Gastrocnemius medialis (tissue), 4 donors: Measurements from ENCODE around the gene DPT. TPM values are rescaled to one million over a fixed set of nuclear protein-coding genes. Genes with fewer than 3 reads are reported as not detected.

Experiments
- ATAC-seq, 2 donors: fragments of 150-250 bp; one replicate each; pipeline ENCODE4 v1.9.1; 2016
- DNase-seq, 2 donors: peaks; one replicate each; pipeline ENCODE4 v3.0.0-alpha.2; 2019
- H3K27ac ChIP-seq, 4 donors: fragments of 200-600 bp; sonication (generic); 1 replicate in 1 of 4; 2 replicates in 3 of 4; pipeline ENCODE4 v1.5.1; 2016 to 2018; ENCODE audit warnings: mild to moderate bottlenecking in 2 of 4, moderate library complexity in 1 of 4
- H3K27me3 ChIP-seq, 3 donors: fragments of 200-600 bp; sonication (generic) in 2 of 3; 1 replicate in 1 of 3; 2 replicates in 2 of 3; pipeline versions ENCODE4 v1.5.1 to v1.6.0; 2016 to 2019; ENCODE audit warnings: mild to moderate bottlenecking in 1 of 3, moderate library complexity in 1 of 3
- H3K36me3 ChIP-seq, 2 donors: fragments of 200-600 bp; sonication (generic) in 1 of 2; one replicate each; pipeline ENCODE4 v1.5.1; 2017 to 2018
- H3K4me1 ChIP-seq, 2 donors: fragments of 200-600 bp; sonication (generic) in 1 of 2; one replicate each; pipeline ENCODE4 v1.5.1; 2016 to 2017; ENCODE audit warnings: mild to moderate bottlenecking in 2 of 2
- H3K4me3 ChIP-seq, 4 donors: fragments of 200-600 bp; sonication (generic) in 3 of 4; 1 replicate in 1 of 4; 2 replicates in 3 of 4; pipeline ENCODE4 v1.5.1; 2016 to 2019; ENCODE audit warnings: mild to moderate bottlenecking in 2 of 4
- H3K9me3 ChIP-seq, 3 donors: fragments of 200-600 bp; sonication (generic) in 2 of 3; 1 replicate in 1 of 3; 2 replicates in 2 of 3; pipeline ENCODE4 v1.5.1; 2016 to 2019
- CTCF ChIP-seq, 5 experiments: fragments of 450-650 bp in 3 of 5; fragments of 200-600 bp in 2 of 5; sonication (generic) in 2 of 5; IDR thresholded peaks in 4 of 5; conservative IDR thresholded peaks in 1 of 5; 1 replicate in 4 of 5; 2 replicates in 1 of 5; pipeline ENCODE4 v1.5.1; 2016 to 2019; ENCODE audit warnings: antibody characterized with exemption in 5 of 5, mild to moderate bottlenecking in 3 of 5, moderate library complexity in 3 of 5
- POLR2A ChIP-seq, 2 donors: fragments of 450-650 bp; IDR thresholded peaks; one replicate each; pipeline ENCODE4 v1.6.1; 2017; ENCODE audit warnings: antibody characterized with exemption in 2 of 2, mild to moderate bottlenecking in 2 of 2, moderate library complexity in 2 of 2
- in situ Hi-C, 4 donors: fragments of 200-750 bp; cut with MboI; loops; one replicate each; pipeline versions ENCODE4 v1.15.0 to v1.8.0; 2017; ENCODE audit warnings: low sequenced_read_pairs in 4 of 4
- intact Hi-C: fragments of 100-400 bp; cut with DNase I; formaldehyde crosslinking; loops from one replicate; pipeline ENCODE4 v1.15.1; 2023; ENCODE audit warnings: low total_unique reads
- total RNA-seq, 4 donors: library from RNA; depleted of rRNA; stranded (reverse); fragments of >200 nt; gene quantifications; one replicate each; pipeline versions ENCODE4 v1.1.0 to v1.2.3, GENCODE V29; 2016

Gene DPT
- total RNA-seq, 4 donors from 2014 or later = 12.6 to 21.8 (median 14.7) TPM

DNA sequence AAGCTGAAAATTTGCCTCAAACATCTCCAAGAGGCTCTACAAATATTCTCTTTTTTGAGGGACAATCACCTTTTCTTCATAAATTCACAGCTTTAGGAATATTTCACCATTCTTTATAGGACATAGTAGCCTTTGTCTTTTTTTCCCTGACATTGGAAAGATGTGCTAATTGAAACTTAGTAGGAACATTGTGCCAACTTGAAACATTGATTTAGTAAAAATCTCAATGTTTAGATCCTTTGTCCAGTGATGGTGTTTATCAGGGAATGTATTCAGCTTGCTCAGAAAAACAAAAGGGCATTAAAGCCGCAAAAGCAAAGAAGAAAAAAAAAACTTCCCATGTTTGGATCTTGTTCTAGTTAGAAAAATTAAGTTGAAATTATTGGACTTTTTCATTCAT lies 52.1 kb downstream of the DPT start:
- H3K27ac ChIP-seq = no peak overlapping the region

DNA sequence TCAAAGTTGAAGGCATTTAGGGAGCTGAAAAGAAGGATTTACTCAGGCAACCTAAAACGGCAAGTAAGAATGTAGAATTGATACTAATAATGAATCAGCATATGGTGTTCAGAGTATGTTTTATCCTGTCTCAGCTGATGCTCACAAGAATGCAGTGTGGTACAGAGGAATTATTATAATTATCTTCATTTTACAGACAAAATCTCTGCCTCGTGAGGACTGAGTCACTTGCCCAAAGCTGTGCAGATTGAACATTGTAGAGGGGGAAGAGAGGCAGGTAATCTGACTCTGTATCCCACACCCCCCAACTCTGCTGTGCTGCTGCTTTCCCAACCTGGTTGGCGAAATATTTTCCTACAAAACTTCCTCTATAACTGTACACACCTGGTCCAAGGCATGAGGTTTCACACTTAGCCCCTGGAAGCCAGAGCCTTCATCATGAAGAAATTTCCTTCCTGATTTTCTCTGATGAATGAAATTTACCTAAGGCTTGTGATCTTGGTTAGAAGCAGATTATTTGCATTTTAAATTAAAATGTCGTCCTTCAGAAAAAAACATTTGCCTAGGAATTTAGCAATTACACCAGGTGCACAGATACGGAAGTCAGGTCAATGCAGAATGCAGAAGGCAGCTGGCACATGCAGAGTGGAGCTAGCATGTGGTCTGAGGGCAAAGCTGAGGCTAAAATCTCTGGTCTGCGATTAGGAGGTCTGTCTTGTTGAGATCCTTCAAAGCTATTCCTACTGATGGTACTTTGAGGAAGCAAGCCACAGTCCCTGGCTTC lies 52.8 kb downstream of the DPT start:
- H3K36me3 ChIP-seq = no peaks in the 10 kb centered on the region
- no peak for DNase-seq
- ATAC-seq = no peak
- no peak overlapping the region for H3K27ac ChIP-seq
- intact Hi-C loops = no loop called here
- H3K27me3 ChIP-seq = no peaks in the 10 kb centered on the region
- TF ChIP-seq POLR2A (IDR thresholded peaks at IDR 0.05) (no peak), CTCF (IDR thresholded peaks at IDR 0.05 in 4 of 5, conservative IDR thresholded peaks at IDR 0.05 in 1 of 5) (no peak)
- no peaks in the 10 kb centered on the region for H3K4me1 ChIP-seq
- in situ Hi-C loops = no loop called here
- H3K9me3 ChIP-seq = no peaks in the 10 kb centered on the region
- no peak overlapping the region for H3K4me3 ChIP-seq

More for the DNA sequence above, 52.1 kb downstream of the DPT start:
- Histone ChIP-seq H3K36me3 (no peaks in the 10 kb centered on the region), H3K27me3 (no peaks in the 10 kb centered on the region), H3K9me3 (no peaks in the 10 kb centered on the region), H3K4me3 (no peak overlapping the region), H3K4me1 (no peaks in the 10 kb centered on the region)
- intact Hi-C loops (no loop called here), in situ Hi-C loops (no loop called here)
- DNase-seq (no peak), ATAC-seq (no peak)
- TF ChIP-seq CTCF (IDR thresholded peaks at IDR 0.05 in 4 of 5, conservative IDR thresholded peaks at IDR 0.05 in 1 of 5) (no peak), POLR2A (IDR thresholded peaks at IDR 0.05) (no peak)

- in situ Hi-C loops = no loop called here
- ATAC-seq (no peak), DNase-seq (no peak)
- Histone ChIP-seq H3K36me3 (no peaks in the 10 kb centered on the region), H3K27ac (no peak overlapping the region), H3K9me3 (no peaks in the 10 kb centered on the region), H3K27me3 (no peaks in the 10 kb centered on the region), H3K4me3 (no peak overlapping the region), H3K4me1 (no peaks in the 10 kb centered on the region)
- TF ChIP-seq POLR2A (IDR thresholded peaks at IDR 0.05) (no peak), CTCF (IDR thresholded peaks at IDR 0.05 in 4 of 5, conservative IDR thresholded peaks at IDR 0.05 in 1 of 5) (no peak)
- intact Hi-C loops = no loop called here
Measured at GRCh38 chr1:168673974-168674683, 54.9 kb downstream of the DPT start.

GRCh38 chr1:168672278-168672677 lies 56.7 kb downstream of the DPT start:
- in situ Hi-C loops (no loop called here), intact Hi-C loops (no loop called here)
- Histone ChIP-seq H3K36me3 (no peaks in the 10 kb centered on the region), H3K4me1 (no peaks in the 10 kb centered on the region), H3K27me3 (no peaks in the 10 kb centered on the region), H3K27ac (no peak overlapping the region), H3K9me3 (no peaks in the 10 kb centered on the region), H3K4me3 (no peak overlapping the region)
- TF ChIP-seq POLR2A (IDR thresholded peaks at IDR 0.05) (no peak), CTCF (IDR thresholded peaks at IDR 0.05 in 4 of 5, conservative IDR thresholded peaks at IDR 0.05 in 1 of 5) (no peak)
- ATAC-seq (no peak), DNase-seq (no peak)
